LNCAP (cell line): ENCODE results near the gene ZBTB3.

Source experiments
- CTCF ChIP-seq: fragments of 450-650 bp; IDR thresholded peaks from 2 replicates; pipeline ENCODE4 v1.5.1; 2017; ENCODE audit warnings: mild to moderate bottlenecking

Gene ZBTB3

GRCh38 chr11:62752177-62752785, 1.7 kb downstream of the ZBTB3 start:
- no peak for TF ChIP-seq CTCF

GRCh38 chr11:62747475-62748160, 6.3 kb downstream of the ZBTB3 start:
- no peak for TF ChIP-seq CTCF

GRCh38 chr11:62737196-62737595, 16.8 kb downstream of the ZBTB3 start:
- TF ChIP-seq CTCF = no peak

GRCh38 chr11:62732830-62733229, 21.1 kb downstream of the ZBTB3 start:
- TF ChIP-seq CTCF = no peak; the same call in 1 of the 2 replicates

- no peak for TF ChIP-seq CTCF
Observed at GRCh38 chr11:62728171-62728988, 25.6 kb downstream of the ZBTB3 start, which contains the start of gene TTC9C. TTC9C (plus strand) TSS chr11:62728486; CDS start chr11:62728849, 363 bp downstream.

- TF ChIP-seq CTCF = no peak
Observed at GRCh38 chr11:62727872-62728170, 26.1 kb downstream of the ZBTB3 start.

- TF ChIP-seq CTCF = no peak
Observed at GRCh38 chr11:62727165-62727871, 26.6 kb downstream of the ZBTB3 start, which contains the start of gene HNRNPUL2. HNRNPUL2 (minus strand) TSS chr11:62727457; CDS start chr11:62727156, 301 bp downstream.
